Measurements from ENCODE around the gene OR4D6. TPM values are rescaled to one million over a fixed set of nuclear protein-coding genes. Genes with fewer than 3 reads are reported as not detected.
"Not testable (repeated sequence)": the region's sequence is repeated elsewhere in the genome, so short reads cannot be mapped to it uniquely, and the experiment has no call there.

The OR4D6 gene
- total RNA-seq, 1 donor: not detected

DNA sequence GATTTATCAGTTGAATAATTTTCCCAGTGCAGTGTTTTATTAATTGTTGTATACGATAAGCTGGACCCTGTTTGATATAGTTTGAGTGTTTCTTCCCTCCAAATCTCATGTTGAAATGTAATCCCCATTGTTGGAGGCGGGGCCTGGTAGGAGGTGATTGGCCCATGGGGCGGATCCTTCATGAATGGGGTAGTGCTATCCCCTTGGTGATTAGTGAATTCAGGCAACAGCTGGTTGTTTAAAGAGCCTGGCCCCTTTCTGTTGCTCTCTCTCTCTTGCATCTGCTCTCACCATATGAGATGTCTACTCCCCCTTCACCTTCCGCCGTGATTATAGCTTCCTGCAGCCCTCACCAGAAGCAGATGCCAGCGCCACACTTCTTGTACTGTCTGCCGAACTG lies 19.0 kb upstream of the OR4D6 start:
- Histone ChIP-seq H3K4me2 (ENCODE audit: insufficient read depth, low read length) (no peak overlapping the region), H4K20me1 (ENCODE audit: insufficient read depth, low read length) (no peaks in the 10 kb centered on the region), H3K9me3 (ENCODE audit: low read depth, low read length) (no peaks in the 10 kb centered on the region), H3K36me3 (ENCODE audit: insufficient read depth, low read length) (no peaks in the 10 kb centered on the region), H3K27me3 (ENCODE audit: insufficient read depth, low read length) (no peaks in the 10 kb centered on the region), H3K27ac (ENCODE audit: low read depth, low read length) (no peak overlapping the region), H2AFZ (ENCODE audit: low read length) (no peak overlapping the region), H3K4me3 (ENCODE audit: insufficient read depth, low read length) (no peak overlapping the region), H3K4me1 (ENCODE audit: insufficient read depth, low read length) (no peaks in the 10 kb centered on the region), H3K79me2 (ENCODE audit: insufficient read depth, low read length) (no peaks in the 10 kb centered on the region)
- no peak for DNase-seq (ENCODE audit: insufficient read length, low spot score, missing footprints)
- TF ChIP-seq, protein P1, sequence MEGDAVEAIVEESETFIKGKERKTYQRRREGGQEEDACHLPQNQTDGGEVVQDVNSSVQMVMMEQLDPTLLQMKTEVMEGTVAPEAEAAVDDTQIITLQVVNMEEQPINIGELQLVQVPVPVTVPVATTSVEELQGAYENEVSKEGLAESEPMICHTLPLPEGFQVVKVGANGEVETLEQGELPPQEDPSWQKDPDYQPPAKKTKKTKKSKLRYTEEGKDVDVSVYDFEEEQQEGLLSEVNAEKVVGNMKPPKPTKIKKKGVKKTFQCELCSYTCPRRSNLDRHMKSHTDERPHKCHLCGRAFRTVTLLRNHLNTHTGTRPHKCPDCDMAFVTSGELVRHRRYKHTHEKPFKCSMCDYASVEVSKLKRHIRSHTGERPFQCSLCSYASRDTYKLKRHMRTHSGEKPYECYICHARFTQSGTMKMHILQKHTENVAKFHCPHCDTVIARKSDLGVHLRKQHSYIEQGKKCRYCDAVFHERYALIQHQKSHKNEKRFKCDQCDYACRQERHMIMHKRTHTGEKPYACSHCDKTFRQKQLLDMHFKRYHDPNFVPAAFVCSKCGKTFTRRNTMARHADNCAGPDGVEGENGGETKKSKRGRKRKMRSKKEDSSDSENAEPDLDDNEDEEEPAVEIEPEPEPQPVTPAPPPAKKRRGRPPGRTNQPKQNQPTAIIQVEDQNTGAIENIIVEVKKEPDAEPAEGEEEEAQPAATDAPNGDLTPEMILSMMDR (IDR thresholded peaks at IDR 0.05; ENCODE audit: extremely low read depth, low read depth, low read length): no peak

DNA sequence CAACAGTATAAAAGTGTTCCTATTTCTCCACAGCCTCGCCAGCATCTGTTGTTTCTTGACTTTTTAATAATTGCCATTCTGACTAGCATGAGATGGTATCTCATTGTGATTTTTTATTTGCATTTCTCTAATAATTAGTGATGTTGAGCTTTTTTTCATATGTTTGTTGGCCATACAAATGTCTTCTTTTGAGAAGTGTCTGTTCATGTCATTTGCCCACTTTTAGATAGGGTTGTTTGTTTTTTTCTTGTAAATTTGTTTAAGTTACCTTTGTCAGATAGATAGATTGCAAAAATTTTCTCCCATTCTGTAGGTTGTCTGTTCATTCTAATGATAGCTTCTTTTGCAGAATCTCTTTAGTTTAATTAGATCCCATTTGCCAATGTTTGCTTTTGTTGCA lies 11.1 kb upstream of the OR4D6 start:
- not testable (repeated sequence) for H4K20me1 ChIP-seq (ENCODE audit: insufficient read depth, low read length); H3K4me3 ChIP-seq (ENCODE audit: insufficient read depth, low read length); H3K27me3 ChIP-seq (ENCODE audit: insufficient read depth, low read length); DNase-seq (ENCODE audit: insufficient read length, low spot score, missing footprints); H3K4me2 ChIP-seq (ENCODE audit: insufficient read depth, low read length); H3K27ac ChIP-seq (ENCODE audit: low read depth, low read length); H3K36me3 ChIP-seq (ENCODE audit: insufficient read depth, low read length); H2AFZ ChIP-seq (ENCODE audit: low read length); H3K4me1 ChIP-seq (ENCODE audit: insufficient read depth, low read length); H3K79me2 ChIP-seq (ENCODE audit: insufficient read depth, low read length); H3K9me3 ChIP-seq (ENCODE audit: low read depth, low read length)

DNA sequence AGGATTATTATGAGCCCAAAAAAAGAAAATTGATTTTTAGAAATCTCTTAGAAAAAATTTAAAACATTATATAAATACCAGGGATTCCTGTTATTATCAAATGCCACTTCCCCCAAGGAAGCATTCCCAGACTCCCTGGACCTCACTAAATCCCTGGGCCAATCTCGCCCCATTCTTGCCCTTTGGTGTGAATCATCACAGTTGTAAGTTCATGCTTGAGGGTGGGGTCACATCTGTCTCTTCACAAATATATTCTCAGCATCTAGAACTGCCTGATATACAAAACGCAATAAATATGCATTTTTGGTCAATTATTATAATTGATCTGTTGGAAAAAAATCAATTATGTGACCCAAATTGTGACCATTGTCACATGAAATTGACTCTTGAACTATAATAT lies 8.3 kb upstream of the OR4D6 start:
- no peaks in the 10 kb centered on the region for H3K9me3 ChIP-seq (ENCODE audit: low read depth, low read length)
- no peaks in the 10 kb centered on the region for H3K4me1 ChIP-seq (ENCODE audit: insufficient read depth, low read length)
- H2AFZ ChIP-seq (ENCODE audit: low read length): no peak overlapping the region
- no peak overlapping the region for H3K27ac ChIP-seq (ENCODE audit: low read depth, low read length)
- no peaks in the 10 kb centered on the region for H3K36me3 ChIP-seq (ENCODE audit: insufficient read depth, low read length)
- H3K4me2 ChIP-seq (ENCODE audit: insufficient read depth, low read length): no peak overlapping the region
- TF ChIP-seq, protein P1 (IDR thresholded peaks at IDR 0.05; ENCODE audit: extremely low read depth, low read depth, low read length): no peak
- DNase-seq (ENCODE audit: insufficient read length, low spot score, missing footprints): no peak
- no peak overlapping the region for H3K4me3 ChIP-seq (ENCODE audit: insufficient read depth, low read length)
- H3K27me3 ChIP-seq (ENCODE audit: insufficient read depth, low read length): no peaks in the 10 kb centered on the region
- no peaks in the 10 kb centered on the region for H4K20me1 ChIP-seq (ENCODE audit: insufficient read depth, low read length)
- no peaks in the 10 kb centered on the region for H3K79me2 ChIP-seq (ENCODE audit: insufficient read depth, low read length)

DNA sequence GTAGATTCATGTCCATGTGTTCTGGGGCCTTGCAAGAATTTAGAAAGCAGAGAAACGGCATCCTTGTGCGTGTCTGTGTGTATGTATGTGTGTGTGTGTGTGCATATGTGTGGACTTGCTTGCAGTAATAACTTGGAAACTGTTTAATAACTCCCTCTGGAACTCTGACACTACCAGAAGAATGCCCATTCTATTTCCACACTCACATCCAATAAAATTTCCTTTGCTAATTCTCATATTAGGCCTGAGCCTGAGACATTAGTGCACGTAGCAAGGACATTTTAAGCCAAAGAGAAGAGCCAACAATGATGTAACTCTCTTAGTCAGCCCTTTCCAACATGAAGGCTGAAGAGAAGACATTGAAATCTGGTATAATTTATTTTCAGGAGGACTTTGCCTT lies 3.2 kb downstream of the OR4D6 start:
- Histone ChIP-seq H2AFZ (ENCODE audit: low read length) (no peak overlapping the region), H3K27ac (ENCODE audit: low read depth, low read length) (no peak overlapping the region), H3K4me1 (ENCODE audit: insufficient read depth, low read length) (no peaks in the 10 kb centered on the region), H3K9me3 (ENCODE audit: low read depth, low read length) (no peaks in the 10 kb centered on the region), H3K36me3 (ENCODE audit: insufficient read depth, low read length) (no peaks in the 10 kb centered on the region), H3K79me2 (ENCODE audit: insufficient read depth, low read length) (no peaks in the 10 kb centered on the region), H3K4me2 (ENCODE audit: insufficient read depth, low read length) (no peak overlapping the region), H3K27me3 (ENCODE audit: insufficient read depth, low read length) (no peaks in the 10 kb centered on the region), H4K20me1 (ENCODE audit: insufficient read depth, low read length) (no peaks in the 10 kb centered on the region), H3K4me3 (ENCODE audit: insufficient read depth, low read length) (no peak overlapping the region)
- TF ChIP-seq, protein P1 (IDR thresholded peaks at IDR 0.05; ENCODE audit: extremely low read depth, low read depth, low read length): no peak
- DNase-seq (ENCODE audit: insufficient read length, low spot score, missing footprints): no peak
